ENCODE results near the gene HMGB2.

DNA sequence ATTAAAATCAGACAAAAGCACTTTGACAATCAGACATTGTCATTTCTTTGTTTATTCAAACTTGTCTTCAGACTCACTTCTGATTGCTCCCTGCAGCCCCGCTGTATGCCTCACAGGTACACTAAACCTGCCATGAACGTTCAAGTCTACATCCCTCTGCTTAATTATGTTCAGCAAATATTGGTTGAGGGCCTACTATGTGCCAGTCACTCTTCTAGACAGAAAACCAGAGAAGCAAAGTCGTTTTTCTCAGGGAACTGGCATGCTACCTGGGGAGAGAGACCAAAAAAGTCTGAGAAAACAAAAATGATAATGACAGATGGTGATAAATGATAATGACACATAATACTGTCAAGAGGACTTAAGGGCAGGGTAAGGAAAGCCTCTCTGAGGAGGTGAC is 19.4 kb downstream of the HMGB2 start:
- TF ChIP-seq SIN3A (IDR thresholded peaks at IDR 0.05; ENCODE audit: borderline replicate concordance, insufficient read depth, low read length) (no peak), TAF1 (IDR thresholded peaks at IDR 0.05; ENCODE audit: borderline replicate concordance, insufficient read depth, low read length) (no peak), POLR2AphosphoS5 (IDR thresholded peaks at IDR 0.05; ENCODE audit: low read depth, low read length) (no peak)
- TF ChIP-seq, protein P1, sequence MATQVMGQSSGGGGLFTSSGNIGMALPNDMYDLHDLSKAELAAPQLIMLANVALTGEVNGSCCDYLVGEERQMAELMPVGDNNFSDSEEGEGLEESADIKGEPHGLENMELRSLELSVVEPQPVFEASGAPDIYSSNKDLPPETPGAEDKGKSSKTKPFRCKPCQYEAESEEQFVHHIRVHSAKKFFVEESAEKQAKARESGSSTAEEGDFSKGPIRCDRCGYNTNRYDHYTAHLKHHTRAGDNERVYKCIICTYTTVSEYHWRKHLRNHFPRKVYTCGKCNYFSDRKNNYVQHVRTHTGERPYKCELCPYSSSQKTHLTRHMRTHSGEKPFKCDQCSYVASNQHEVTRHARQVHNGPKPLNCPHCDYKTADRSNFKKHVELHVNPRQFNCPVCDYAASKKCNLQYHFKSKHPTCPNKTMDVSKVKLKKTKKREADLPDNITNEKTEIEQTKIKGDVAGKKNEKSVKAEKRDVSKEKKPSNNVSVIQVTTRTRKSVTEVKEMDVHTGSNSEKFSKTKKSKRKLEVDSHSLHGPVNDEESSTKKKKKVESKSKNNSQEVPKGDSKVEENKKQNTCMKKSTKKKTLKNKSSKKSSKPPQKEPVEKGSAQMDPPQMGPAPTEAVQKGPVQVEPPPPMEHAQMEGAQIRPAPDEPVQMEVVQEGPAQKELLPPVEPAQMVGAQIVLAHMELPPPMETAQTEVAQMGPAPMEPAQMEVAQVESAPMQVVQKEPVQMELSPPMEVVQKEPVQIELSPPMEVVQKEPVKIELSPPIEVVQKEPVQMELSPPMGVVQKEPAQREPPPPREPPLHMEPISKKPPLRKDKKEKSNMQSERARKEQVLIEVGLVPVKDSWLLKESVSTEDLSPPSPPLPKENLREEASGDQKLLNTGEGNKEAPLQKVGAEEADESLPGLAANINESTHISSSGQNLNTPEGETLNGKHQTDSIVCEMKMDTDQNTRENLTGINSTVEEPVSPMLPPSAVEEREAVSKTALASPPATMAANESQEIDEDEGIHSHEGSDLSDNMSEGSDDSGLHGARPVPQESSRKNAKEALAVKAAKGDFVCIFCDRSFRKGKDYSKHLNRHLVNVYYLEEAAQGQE (IDR thresholded peaks at IDR 0.05; ENCODE audit: insufficient read depth in 1 of 2, low read depth in 2 of 2, low read length in 2 of 2): no peak

All from PFSK-1 (cell line).